HCEC 1CT (cell line): Measurements from ENCODE around the gene HEATR5A.
"Not testable (repeated sequence)": the region's sequence is repeated elsewhere in the genome, so short reads cannot be mapped to it uniquely, and the experiment has no call there.

ENCODE experiments used
- DNase-seq: peaks from one replicate; pipeline ENCODE4 v3.0.0-alpha.2; 2017

Gene HEATR5A

DNA sequence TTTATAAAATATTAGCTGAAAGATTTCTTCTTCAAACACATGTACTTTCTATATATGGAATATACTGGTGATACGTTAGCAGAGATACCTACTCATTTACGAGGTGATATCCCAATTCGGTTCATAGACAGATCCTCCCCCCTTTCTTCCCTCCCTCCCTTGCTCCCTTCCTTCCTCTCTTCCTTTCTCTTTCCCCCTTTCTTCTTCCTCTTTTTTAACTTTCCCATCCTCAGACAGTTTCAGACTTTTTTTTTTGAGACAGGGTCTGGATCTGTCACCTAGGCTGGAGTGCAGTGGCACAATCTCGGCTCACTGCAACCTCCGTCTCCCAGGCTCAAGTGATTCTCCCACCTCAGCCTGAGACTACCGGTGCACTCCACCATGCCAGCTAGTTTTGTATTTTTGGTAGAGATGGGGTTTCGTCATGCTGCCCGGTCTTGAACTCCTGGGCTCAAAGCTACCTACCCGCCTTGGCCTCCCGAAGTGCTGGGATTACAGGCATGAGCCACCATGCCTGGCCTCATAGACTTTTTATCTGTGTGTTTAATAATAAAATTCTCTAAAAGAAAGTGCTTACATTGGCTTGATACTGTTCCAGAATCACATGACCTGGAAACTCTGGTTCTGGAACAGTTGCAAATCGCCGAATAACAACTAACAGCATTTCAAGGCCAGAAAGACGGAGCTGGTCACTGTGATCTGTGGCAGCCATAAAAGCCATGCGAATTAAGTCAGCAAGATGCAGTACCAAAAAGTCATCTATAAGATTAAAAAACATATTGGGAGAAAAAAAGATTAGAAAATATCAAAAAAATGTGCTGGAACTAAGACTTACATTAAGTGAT is 99.2 kb downstream of the HEATR5A start:
- no peak for DNase-seq

GRCh38 chr14:31320216-31320615 is 100.1 kb downstream of the HEATR5A start:
- no peak for DNase-seq

- DNase-seq: no peak
Observed at GRCh38 chr14:31319701-31320100, 100.6 kb downstream of the HEATR5A start.

GRCh38 chr14:31312934-31313333 is 107.4 kb downstream of the HEATR5A start:
- DNase-seq: no peak

DNA sequence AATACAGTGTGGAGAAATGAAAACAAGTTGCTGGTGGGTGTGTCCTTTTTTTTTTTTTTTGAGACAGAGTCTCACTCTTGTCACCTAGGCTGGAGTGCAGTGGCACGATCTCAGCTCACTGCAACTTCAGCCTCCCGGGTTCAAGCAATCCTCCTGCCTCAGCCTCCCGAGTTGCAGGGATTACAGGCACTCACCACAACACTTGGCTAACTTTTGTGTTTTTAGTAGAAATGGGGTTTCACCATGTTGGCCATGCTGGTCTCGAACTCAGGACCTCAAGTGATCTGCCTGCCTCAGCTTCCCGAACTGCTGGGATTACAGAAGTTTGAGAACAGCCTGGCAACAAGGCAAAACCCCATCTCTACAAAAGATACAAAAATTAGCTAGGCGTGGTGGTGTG is 108.0 kb downstream of the HEATR5A start:
- DNase-seq: not testable (repeated sequence)

- DNase-seq: no peak
Observed at GRCh38 chr14:31307618-31308017, 112.7 kb downstream of the HEATR5A start.

- no peak for DNase-seq
Observed at GRCh38 chr14:31307198-31307597, 113.2 kb downstream of the HEATR5A start.

DNA sequence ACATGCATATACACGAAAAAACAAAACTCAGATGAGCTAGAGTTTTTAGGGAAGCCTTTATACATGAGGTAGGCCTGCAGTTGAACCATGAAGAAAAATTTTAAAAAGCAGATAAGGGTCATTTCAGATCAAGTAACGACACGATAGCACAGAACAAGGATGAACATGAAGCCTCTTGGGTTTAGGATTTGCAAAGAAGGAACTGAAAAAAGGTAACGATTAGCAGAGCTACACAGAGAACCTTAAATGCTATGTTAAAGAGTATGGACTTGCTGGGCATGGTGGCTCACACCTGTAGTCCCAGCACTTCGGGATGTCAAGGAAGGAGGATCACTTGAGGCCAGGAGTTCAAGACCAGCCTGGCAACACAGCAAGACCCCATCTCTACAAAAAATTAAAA is 116.7 kb downstream of the HEATR5A start:
- no peak for DNase-seq

DNA sequence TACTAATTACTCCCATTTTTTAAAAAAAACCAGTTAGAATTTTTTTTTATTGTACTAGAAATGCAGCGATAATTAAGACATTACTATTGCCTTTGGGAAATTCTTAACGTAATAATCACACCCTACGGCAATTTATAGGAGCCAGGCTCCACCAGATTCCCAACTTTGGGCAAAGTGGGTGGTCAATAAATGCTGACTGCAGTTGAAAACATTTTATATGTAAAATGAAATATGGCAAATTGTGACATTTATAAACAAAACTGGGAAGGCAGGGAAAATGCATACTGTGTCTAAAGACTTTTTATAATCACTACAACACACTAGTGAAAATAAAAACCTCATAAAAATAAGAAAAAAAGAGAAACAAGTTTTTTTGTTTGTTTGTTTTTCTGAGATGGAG is 119.5 kb downstream of the HEATR5A start:
- no peak for DNase-seq

DNA sequence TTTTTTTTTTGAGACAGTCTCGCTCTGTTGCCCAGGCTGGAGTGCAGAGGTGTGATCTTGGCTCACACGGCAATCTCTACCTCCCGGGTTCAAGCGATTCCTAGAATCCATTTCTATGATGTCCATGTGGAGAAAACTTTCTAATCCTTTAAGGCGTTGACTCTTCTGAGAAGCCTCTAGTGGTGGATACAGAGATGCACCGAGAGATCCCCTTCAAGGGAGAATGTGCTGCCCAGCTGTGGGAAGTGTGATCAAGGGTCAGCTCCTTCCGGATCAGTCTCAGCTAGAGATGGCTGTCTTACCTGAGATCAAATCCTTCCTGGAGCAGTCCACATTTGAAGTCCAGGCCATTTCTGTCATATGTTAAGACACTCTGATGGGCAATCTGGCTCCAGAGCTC is 120.1 kb downstream of the HEATR5A start:
- no peak for DNase-seq

GRCh38 chr14:31297701-31298344 is 122.5 kb downstream of the HEATR5A start:
- no peak for DNase-seq

DNA sequence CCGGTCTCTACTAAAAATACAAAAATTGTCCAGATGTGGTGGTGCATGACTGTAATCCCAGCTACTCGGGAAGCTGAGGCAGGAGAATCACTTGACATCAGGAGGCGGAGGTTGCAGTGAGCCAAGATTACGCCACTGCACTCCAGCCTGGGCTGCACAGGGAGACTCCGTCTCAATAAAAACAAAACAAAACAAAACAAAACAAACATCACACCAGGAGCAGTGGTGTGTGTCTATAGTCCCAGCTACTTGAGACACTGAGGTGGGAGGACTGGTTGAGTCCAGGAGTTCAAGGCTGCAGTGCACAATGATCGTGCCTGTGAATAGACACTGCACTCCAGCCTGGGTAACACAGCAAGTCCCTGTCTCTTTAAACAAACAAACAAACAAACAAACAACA is 123.2 kb downstream of the HEATR5A start:
- no peak for DNase-seq

DNA sequence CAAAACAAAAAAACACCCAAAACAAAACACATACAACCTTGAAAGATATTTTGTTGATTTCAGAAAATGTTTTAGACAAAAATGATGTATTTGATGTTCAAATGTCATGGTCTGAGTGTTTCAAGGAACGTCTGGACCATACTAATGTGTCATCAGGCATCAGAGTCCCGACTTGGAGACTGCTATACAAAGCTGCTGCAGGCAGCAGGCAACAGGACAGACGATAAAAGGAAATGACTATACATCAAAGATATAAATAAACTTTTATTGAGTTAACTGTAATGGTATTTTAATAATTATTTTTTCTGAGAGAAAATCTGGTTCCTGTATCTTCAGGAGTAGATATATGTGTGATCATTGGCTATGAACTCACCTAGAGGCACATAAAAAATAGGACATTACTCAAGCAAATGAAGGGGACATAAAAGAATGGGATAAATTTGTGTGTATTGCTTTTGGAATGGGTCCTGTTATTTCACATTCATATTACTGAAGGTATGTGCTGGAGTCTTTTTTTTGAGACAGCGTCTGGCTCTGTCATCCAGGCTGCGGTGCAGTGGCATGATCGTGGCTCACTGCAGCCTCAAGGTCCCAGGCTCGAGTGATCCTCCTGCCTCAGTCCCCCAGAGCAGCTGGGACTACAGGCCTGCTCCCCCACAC is 125.5 kb downstream of the HEATR5A start:
- no peak for DNase-seq

GRCh38 chr14:31292937-31293616 is 127.3 kb downstream of the HEATR5A start:
- no peak for DNase-seq

GRCh38 chr14:31291210-31291609 is 129.1 kb downstream of the HEATR5A start:
- peak; percentile 24 for DNase-seq

GRCh38 chr14:31287294-31287972 is 132.9 kb downstream of the HEATR5A start:
- DNase-seq: no peak

DNA sequence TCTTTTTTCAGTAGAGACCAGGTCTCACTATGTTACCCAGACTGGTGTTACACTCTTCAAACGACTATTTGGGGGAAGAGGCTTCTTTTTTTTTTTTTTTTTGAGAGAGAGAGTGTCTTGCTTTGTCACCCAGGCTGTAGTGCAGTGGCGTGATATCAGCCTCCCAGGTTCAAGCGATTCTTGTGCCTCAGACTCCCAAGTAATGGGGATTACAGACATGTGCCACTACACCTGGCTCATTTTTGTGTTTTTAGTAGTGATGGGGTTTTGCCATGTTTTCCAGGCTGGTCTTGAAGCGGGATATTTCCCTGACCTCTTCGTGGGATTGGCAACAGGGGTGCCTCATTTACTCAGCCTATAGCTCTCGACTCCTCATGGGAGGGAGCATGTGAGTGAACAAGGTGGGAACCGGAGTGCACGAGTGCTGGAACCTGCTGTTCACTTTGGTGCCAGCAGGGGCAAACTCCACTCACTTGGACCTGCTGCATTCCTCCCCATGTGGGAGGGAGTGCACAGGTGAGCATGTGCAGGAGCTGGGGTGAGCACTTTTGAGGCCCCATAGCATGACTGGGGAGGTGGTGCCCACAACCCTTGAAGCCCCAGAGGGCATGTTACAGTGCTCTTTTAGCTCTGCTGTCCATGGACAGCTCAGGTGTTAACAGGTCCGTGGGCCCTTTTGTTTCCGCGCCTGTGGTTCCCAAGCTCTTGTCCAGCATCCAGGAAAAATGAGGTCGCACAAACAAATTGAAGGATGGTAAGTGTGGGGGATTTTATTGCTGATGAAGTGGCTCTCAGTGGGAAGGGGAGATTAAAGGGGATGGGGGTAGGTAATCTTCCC is 133.7 kb downstream of the HEATR5A start:
- no peak for DNase-seq

- DNase-seq: peak; percentile 5
Observed at GRCh38 chr14:31283578-31284252, 136.6 kb downstream of the HEATR5A start.

- DNase-seq: no peak
Observed at GRCh38 chr14:31283153-31283552, 137.2 kb downstream of the HEATR5A start.

- DNase-seq: no peak
Observed at GRCh38 chr14:31280871-31281220, 139.5 kb downstream of the HEATR5A start.
